Measurements from ENCODE around the gene DCUN1D2.

DCUN1D2 gene

GRCh38 chr13:113461022-113461751 lies 29.3 kb downstream of the DCUN1D2 start:
- no peak for FAIRE-seq
- TF ChIP-seq SPI1 (IDR thresholded peaks at IDR 0.05; ENCODE audit: low read depth, low read length): no peak
- TF ChIP-seq POLR2AphosphoS5 (IDR thresholded peaks at IDR 0.05; ENCODE audit: low read depth, low read length): no peak
- TF ChIP-seq POU2F2 (IDR thresholded peaks at IDR 0.05; ENCODE audit: low read depth, low read length): no peak
- TF ChIP-seq PAX5 (IDR thresholded peaks at IDR 0.05; ENCODE audit: insufficient read depth, low read length, severe bottlenecking): no peak
- TF ChIP-seq TAF1 (IDR thresholded peaks at IDR 0.05; ENCODE audit: low read depth, low read length): no peak
- TF ChIP-seq POLR2A (IDR thresholded peaks at IDR 0.05; ENCODE audit: low read depth, low read length): no peak

GRCh38 chr13:113460599-113460998 lies 29.9 kb downstream of the DCUN1D2 start:
- TF ChIP-seq POLR2A (IDR thresholded peaks at IDR 0.05; ENCODE audit: low read depth, low read length) (no peak), PAX5 (IDR thresholded peaks at IDR 0.05; ENCODE audit: insufficient read depth, low read length, severe bottlenecking) (no peak), POU2F2 (IDR thresholded peaks at IDR 0.05; ENCODE audit: low read depth, low read length) (no peak), POLR2AphosphoS5 (IDR thresholded peaks at IDR 0.05; ENCODE audit: low read depth, low read length) (no peak), SPI1 (IDR thresholded peaks at IDR 0.05; ENCODE audit: low read depth, low read length) (no peak), TAF1 (IDR thresholded peaks at IDR 0.05; ENCODE audit: low read depth, low read length) (no peak)
- DNase-seq (ENCODE audit: insufficient read length, low spot score) (no peak), FAIRE-seq (no peak)

More at GRCh38 chr13:113461022-113461751, 29.3 kb downstream of the DCUN1D2 start:
- no peak for DNase-seq (ENCODE audit: insufficient read length, low spot score)

GRCh38 chr13:113460064-113460555 lies 30.4 kb downstream of the DCUN1D2 start:
- no peak for FAIRE-seq
- TF ChIP-seq POLR2A (IDR thresholded peaks at IDR 0.05; ENCODE audit: low read depth, low read length) (no peak), POU2F2 (IDR thresholded peaks at IDR 0.05; ENCODE audit: low read depth, low read length) (no peak), TAF1 (IDR thresholded peaks at IDR 0.05; ENCODE audit: low read depth, low read length) (no peak), PAX5 (IDR thresholded peaks at IDR 0.05; ENCODE audit: insufficient read depth, low read length, severe bottlenecking) (no peak), POLR2AphosphoS5 (IDR thresholded peaks at IDR 0.05; ENCODE audit: low read depth, low read length) (no peak), SPI1 (IDR thresholded peaks at IDR 0.05; ENCODE audit: low read depth, low read length) (no peak)
- no peak for DNase-seq (ENCODE audit: insufficient read length, low spot score)

GRCh38 chr13:113458253-113459065 lies 32.1 kb downstream of the DCUN1D2 start:
- FAIRE-seq (no peak), DNase-seq (ENCODE audit: insufficient read length, low spot score) (no peak)
- no peak for TF ChIP-seq POU2F2 (IDR thresholded peaks at IDR 0.05; ENCODE audit: low read depth, low read length)
- TF ChIP-seq PAX5 (IDR thresholded peaks at IDR 0.05; ENCODE audit: insufficient read depth, low read length, severe bottlenecking): no peak
- no peak for TF ChIP-seq POLR2AphosphoS5 (IDR thresholded peaks at IDR 0.05; ENCODE audit: low read depth, low read length)
- TF ChIP-seq TAF1 (IDR thresholded peaks at IDR 0.05; ENCODE audit: low read depth, low read length): no peak
- no peak for TF ChIP-seq POLR2A (IDR thresholded peaks at IDR 0.05; ENCODE audit: low read depth, low read length)
- TF ChIP-seq SPI1 (IDR thresholded peaks at IDR 0.05; ENCODE audit: low read depth, low read length): no peak

GRCh38 chr13:113457510-113457909 lies 33.0 kb downstream of the DCUN1D2 start:
- FAIRE-seq (no peak), DNase-seq (ENCODE audit: insufficient read length, low spot score) (no peak)
- TF ChIP-seq PAX5 (IDR thresholded peaks at IDR 0.05; ENCODE audit: insufficient read depth, low read length, severe bottlenecking) (no peak), POU2F2 (IDR thresholded peaks at IDR 0.05; ENCODE audit: low read depth, low read length) (no peak), POLR2AphosphoS5 (IDR thresholded peaks at IDR 0.05; ENCODE audit: low read depth, low read length) (no peak), SPI1 (IDR thresholded peaks at IDR 0.05; ENCODE audit: low read depth, low read length) (no peak), POLR2A (IDR thresholded peaks at IDR 0.05; ENCODE audit: low read depth, low read length) (no peak), TAF1 (IDR thresholded peaks at IDR 0.05; ENCODE audit: low read depth, low read length) (no peak)

GRCh38 chr13:113456116-113456702 lies 34.3 kb downstream of the DCUN1D2 start:
- no peak for FAIRE-seq

GRCh38 chr13:113455384-113455783 lies 35.1 kb downstream of the DCUN1D2 start:
- FAIRE-seq: no peak
- no peak for DNase-seq (ENCODE audit: insufficient read length, low spot score)
- TF ChIP-seq SPI1 (IDR thresholded peaks at IDR 0.05; ENCODE audit: low read depth, low read length): no peak
- no peak for TF ChIP-seq POLR2A (IDR thresholded peaks at IDR 0.05; ENCODE audit: low read depth, low read length)
- TF ChIP-seq POU2F2 (IDR thresholded peaks at IDR 0.05; ENCODE audit: low read depth, low read length): no peak
- TF ChIP-seq TAF1 (IDR thresholded peaks at IDR 0.05; ENCODE audit: low read depth, low read length): no peak
- no peak for TF ChIP-seq POLR2AphosphoS5 (IDR thresholded peaks at IDR 0.05; ENCODE audit: low read depth, low read length)
- TF ChIP-seq PAX5 (IDR thresholded peaks at IDR 0.05; ENCODE audit: insufficient read depth, low read length, severe bottlenecking): no peak

More at GRCh38 chr13:113456116-113456702, 34.3 kb downstream of the DCUN1D2 start:
- no peak for TF ChIP-seq POLR2AphosphoS5 (IDR thresholded peaks at IDR 0.05; ENCODE audit: low read depth, low read length)
- no peak for TF ChIP-seq SPI1 (IDR thresholded peaks at IDR 0.05; ENCODE audit: low read depth, low read length)
- TF ChIP-seq TAF1 (IDR thresholded peaks at IDR 0.05; ENCODE audit: low read depth, low read length): no peak
- no peak for TF ChIP-seq POLR2A (IDR thresholded peaks at IDR 0.05; ENCODE audit: low read depth, low read length)
- no peak for TF ChIP-seq PAX5 (IDR thresholded peaks at IDR 0.05; ENCODE audit: insufficient read depth, low read length, severe bottlenecking)
- no peak for TF ChIP-seq POU2F2 (IDR thresholded peaks at IDR 0.05; ENCODE audit: low read depth, low read length)
- no peak for DNase-seq (ENCODE audit: insufficient read length, low spot score)

- DNase-seq (ENCODE audit: insufficient read length, low spot score): no peak
- FAIRE-seq: no peak
- no peak for TF ChIP-seq POU2F2 (IDR thresholded peaks at IDR 0.05; ENCODE audit: low read depth, low read length)
- no peak for TF ChIP-seq TAF1 (IDR thresholded peaks at IDR 0.05; ENCODE audit: low read depth, low read length)
- no peak for TF ChIP-seq POLR2A (IDR thresholded peaks at IDR 0.05; ENCODE audit: low read depth, low read length)
- TF ChIP-seq PAX5 (IDR thresholded peaks at IDR 0.05; ENCODE audit: insufficient read depth, low read length, severe bottlenecking): no peak
- no peak for TF ChIP-seq POLR2AphosphoS5 (IDR thresholded peaks at IDR 0.05; ENCODE audit: low read depth, low read length)
- no peak for TF ChIP-seq SPI1 (IDR thresholded peaks at IDR 0.05; ENCODE audit: low read depth, low read length)
These were observed 35.6 kb downstream of the DCUN1D2 start for GRCh38 chr13:113454936-113455335.
